GM19372 (cell line): ENCODE results near the gene MYO7A.

Source experiments
- ATAC-seq: cut with Tn5 transposase; IDR thresholded peaks from one replicate; pipeline ENCODE4 v1.9.1; 2021; ENCODE audit warnings: mild to moderate bottlenecking, low read depth, moderate library complexity; ENCODE audit not compliant: unreplicated experiment

The MYO7A gene

GRCh38 chr11:77195071-77195755, 67.2 kb downstream of the MYO7A start:
- ATAC-seq, result no peak

GRCh38 chr11:77196961-77197360, 68.9 kb downstream of the MYO7A start:
- no peak for ATAC-seq

GRCh38 chr11:77197626-77198320, 69.7 kb downstream of the MYO7A start:
- no peak for ATAC-seq

GRCh38 chr11:77198440-77198849, 70.4 kb downstream of the MYO7A start:
- no peak for ATAC-seq

GRCh38 chr11:77199137-77199745, 71.2 kb downstream of the MYO7A start:
- no peak for ATAC-seq

- no peak for ATAC-seq
Observed at GRCh38 chr11:77200351-77201268, 72.6 kb downstream of the MYO7A start.

GRCh38 chr11:77201370-77201769, 73.3 kb downstream of the MYO7A start:
- ATAC-seq, result no peak

- no peak for ATAC-seq
Observed at GRCh38 chr11:77201991-77202841, 74.2 kb downstream of the MYO7A start.

GRCh38 chr11:77202941-77203900, 75.2 kb downstream of the MYO7A start:
- no peak for ATAC-seq

- ATAC-seq, result no peak
Observed at GRCh38 chr11:77203901-77204753, 76.1 kb downstream of the MYO7A start.

GRCh38 chr11:77204754-77205466, 76.9 kb downstream of the MYO7A start:
- ATAC-seq, result no peak

- ATAC-seq, result no peak
Observed at GRCh38 chr11:77205467-77206263, 77.6 kb downstream of the MYO7A start.

- no peak for ATAC-seq
Observed at GRCh38 chr11:77206264-77207018, 78.4 kb downstream of the MYO7A start.

- no peak for ATAC-seq
Observed at GRCh38 chr11:77207019-77207485, 79.0 kb downstream of the MYO7A start.

- no peak for ATAC-seq
Observed at GRCh38 chr11:77207618-77208313, 79.7 kb downstream of the MYO7A start.
